SHP77 (cell line): ENCODE data around the gene SPACA7.
A peak's percentile ranks its signal among the peaks of the same experiment; 100 is the strongest.

Experiments
- DNase-seq, 2 experiments: peaks; one replicate each; lab custom pipeline; 2025; lab: John Stamatoyannopoulos, UW

SPACA7 gene

DNA sequence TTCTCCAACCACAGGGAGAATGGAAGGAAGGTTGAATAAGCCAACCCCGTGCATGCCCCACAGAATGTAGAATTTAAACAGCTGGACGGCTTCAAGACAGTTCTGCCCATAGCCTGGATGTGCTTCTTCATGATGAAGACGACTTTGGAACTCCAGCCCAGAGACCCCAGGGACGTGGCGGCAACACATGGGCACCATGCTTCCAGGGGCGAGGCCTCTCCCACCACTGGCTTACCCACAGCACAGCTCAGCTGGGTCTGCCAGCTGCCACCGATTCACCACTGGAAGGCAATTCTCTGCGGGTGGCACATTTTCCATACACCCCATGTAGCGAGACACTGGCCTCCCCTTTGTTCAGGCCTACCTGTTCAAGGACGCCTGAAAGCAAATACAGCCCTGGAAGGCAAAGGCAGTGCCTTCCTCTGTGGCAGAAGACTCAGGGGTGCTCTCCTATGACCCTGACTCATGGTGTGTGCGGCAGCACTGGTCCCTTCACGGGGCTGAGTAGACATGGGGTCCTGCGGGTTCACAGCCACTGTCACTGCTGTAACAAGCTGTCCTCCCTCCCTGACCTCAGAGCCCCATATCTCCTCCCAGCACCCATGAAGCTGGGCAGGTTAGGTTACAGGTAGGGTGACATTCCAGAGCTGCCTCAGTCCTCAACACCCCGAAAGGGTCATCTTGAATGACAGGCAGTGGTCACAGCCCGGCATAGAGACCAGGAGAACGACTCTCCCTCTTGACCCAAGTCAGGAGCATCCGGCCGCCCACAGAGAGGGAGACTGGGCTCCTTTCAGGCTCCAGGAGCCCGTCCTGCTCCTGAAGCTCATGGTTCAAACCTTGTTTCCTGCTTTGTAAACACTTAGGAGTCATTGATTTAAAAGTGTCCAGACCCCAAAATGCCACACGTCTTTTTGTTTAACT lies 72.7 kb downstream of the SPACA7 start:
- no peak for DNase-seq

- DNase-seq: no peak
Observed at GRCh38 chr13:112449545-112449930, 73.4 kb downstream of the SPACA7 start.

- peak; percentile 12 for DNase-seq
Observed at GRCh38 chr13:112450118-112450903, 74.2 kb downstream of the SPACA7 start.

- DNase-seq: peak; percentile 83 to 86
Observed at GRCh38 chr13:112450904-112451240, 74.7 kb downstream of the SPACA7 start.

- DNase-seq: peak in 1 of 2 experiments; percentile 25
Observed at GRCh38 chr13:112451512-112452379, 75.6 kb downstream of the SPACA7 start.

DNA sequence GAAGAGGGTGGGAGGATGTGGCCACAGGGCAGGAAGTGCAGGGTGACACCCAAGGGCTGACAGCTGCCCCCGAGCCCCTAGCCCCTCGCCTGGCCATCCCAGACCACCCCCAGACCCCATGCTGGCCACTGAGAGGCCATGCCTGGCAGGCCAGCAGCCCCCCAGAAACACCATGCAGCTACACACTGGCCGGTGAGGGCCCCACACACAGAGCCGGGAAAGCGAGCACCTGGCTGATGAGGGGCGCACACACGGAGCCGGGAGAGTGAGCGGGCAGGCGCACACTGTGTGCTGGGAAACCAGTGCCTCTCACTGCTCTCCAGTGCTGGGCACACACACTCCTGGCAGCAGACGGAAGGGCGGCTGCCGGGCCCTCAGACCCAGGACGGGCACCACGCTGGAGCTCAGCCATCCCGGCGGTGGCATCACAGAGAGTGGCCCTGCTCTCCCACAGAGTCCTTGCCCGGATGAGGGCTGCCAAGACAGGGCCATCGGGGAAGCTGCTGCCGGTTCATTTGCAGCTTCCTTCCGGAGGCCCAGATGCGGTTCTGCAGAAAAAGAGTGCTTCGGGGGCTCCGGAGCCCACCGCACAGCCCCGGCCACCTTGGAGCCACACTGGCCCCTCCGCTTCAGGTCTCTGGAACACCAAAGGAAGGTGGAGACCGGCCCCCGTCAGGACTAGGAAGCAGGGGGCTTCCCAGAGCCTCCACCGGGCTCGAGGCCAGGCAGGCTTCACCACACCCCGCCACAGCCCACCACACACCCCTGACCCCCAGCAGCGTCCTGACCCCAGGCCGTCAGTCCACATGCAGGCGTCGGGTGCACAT lies 76.4 kb downstream of the SPACA7 start:
- peak in 1 of 2 experiments; percentile 53 for DNase-seq

DNA sequence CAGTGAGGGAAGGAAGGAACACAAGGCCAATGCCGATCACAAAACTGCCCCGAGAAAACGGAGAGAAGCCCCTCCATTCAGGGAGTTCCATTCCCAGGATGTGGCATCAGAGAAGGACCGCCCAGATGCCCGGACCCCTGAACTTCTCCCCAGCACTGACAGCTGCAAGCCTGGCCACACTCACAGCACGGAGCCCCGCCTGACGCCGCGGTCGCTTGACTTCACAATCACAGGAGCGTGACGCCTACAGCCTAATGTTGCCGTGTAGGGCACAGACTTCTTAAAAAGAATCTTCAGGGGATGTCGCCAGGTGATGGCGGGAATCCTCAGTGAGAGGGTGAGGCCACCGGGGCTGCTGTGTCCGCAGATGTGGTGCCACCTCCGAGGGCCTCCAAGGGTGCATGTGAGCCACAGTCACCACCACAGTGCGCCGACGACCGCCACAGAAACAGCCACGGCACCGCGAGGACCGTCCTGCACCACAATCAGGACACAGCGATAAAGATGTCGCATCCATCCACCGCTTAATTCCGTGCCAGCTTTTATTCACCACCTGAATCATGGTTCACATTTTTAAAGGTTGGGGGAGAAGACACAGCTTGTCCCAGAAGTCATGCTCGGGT lies 77.2 kb downstream of the SPACA7 start:
- DNase-seq: no peak

DNA sequence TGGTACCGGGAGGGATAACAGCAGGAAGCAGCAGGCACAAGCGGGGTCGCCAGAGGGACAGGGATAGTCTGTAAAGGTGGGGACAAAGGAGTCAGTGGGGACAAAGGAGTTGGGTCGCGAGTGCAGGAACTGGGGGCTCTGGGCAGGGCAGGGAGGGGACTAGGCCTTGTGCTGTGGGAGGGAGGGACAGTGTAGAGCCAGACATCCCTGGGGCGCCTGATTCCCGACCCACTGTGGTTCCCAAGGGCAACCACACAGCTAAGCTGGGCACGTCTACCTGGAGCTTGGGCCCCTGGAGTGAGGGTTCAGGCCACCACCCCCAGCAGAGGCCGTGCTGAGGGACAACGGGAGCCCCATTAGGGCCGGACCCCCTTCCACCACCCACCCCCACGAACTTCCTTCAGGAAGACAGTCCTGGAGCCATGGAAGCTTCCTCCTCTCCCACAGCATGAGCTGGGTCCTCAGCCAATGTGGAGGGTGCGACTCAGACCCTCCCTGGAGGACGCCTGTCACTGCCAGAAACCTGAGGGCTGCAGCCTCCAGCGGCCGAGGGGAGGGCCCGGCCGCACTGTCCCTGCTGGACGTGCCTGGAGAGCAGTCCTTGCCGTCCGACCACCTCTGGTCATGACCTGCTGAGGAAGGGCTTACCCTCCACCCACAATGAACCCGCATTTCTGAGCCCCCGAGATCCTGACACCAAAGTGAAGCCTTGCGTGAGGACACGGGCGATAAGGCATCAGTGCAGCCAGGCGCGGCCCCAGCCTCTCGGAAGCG lies 77.9 kb downstream of the SPACA7 start:
- no peak for DNase-seq

DNA sequence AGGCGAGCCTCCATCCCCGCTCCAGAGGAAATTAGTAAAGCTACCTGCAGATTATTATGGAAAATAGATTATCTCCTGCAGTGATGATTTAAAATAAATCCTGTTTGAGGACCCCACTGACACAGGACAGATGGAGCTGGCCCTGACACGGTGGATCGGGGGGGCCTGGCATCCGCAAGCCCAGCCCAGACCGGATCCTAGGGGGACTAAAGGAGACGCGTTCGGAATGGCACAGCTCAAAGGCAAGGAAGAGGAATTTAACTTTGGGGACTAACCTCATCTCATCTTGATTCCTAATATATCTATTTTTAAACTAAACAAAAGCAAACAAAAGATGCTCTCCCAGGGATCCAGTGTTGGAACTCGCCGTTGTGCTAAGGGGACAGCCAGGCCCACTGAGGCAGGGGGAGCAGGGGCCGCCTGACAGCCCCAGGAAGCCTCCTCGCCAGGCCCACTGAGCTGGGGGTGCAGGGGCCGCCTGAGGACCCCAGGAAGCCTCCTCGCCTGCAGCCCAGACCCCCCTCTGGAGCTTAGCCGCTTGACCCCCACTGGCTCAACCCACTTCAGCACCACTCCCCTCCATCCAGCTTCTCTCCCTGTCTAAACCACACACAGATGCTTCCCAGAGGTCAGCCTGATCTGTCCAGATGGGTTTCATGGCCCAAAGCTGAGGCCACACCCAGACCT lies 78.6 kb downstream of the SPACA7 start:
- DNase-seq: no peak

DNA sequence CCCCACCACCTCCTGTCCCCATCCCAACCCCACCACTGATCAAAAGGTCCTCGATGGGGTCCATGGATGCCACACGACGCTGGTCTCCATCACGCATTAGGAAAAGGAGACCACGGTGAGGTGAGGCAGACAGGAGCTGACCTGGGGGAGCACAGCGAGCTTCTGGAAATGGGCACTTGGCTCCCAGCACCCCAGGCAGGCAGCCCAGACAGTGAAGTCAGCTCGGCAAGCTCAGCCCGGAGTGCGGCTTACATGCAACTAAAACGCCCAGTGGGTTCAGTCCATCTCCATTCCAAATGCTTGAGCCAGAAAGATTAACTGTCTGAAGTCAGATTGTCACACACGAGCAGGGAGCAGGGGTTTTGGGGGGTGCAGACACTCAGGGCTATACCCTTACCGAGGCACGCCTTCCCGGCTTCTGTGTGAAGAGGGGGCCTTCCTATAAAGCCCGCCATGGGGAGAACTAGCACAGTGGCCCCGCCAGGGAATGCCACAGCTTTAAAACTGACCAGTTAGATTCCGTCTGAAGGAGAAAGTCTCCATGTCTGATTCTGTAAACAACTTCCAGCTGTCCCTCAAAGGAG lies 79.4 kb downstream of the SPACA7 start:
- no peak for DNase-seq

- DNase-seq: no peak
Observed at GRCh38 chr13:112456138-112457056, 80.2 kb downstream of the SPACA7 start.

DNA sequence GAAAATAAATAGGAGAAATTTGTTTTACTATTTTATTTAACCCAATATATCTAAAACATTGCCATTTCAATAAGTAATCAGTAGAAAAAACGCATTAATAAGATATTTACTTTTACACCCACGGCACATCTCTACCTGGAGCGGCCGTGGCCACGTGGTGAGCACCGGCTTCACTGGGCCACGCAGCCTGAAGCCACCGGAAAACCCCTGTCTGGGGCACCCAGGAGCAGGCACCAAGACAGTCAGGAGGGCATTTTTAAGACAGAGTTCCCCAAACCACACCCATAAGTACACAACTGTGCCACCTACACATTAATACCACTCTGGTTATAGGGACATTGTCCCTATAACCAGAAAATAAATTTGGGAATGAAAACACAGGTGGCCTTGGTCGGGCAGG lies 80.9 kb downstream of the SPACA7 start:
- no peak for DNase-seq

DNA sequence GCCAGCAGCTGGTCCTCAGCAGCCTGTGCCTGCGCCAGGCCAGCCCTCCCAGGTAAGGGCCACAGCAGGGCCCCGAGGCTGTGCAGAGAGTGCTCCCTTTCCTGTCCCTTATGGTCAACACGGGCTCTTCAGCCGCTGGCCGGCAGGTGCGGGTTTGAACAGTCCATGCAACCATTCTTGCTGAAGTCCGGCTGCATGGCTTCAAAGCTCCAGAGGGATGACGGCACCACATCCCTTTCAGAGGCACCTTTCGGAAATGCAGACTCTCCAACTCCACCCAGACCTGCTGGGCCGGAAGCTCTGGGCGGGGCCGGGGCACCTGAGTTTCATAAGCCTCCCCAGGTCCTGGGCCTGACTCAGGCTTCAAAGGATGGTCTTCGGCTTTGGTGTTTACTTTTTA lies 81.3 kb downstream of the SPACA7 start:
- peak; percentile 47 to 55 for DNase-seq

DNA sequence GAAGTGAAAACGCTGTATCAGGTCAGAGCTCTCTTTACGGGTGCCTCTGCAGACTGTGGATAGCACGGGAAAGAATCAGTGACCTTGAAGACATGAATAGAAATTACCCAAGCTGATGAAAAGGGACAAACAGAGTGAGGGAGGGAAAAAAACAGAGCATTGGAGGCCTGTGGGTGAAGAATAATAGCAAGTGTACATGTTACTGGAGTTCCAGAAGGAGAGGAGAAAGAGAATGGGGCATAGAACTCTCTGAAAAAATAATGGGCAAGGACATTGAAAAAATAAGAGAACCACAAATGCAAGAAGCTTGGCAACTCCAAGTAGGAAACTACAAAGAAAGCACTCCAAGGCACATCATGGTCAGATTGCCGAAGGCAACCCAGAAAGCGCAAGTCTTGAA lies 86.3 kb downstream of the SPACA7 start:
- DNase-seq: no peak

DNA sequence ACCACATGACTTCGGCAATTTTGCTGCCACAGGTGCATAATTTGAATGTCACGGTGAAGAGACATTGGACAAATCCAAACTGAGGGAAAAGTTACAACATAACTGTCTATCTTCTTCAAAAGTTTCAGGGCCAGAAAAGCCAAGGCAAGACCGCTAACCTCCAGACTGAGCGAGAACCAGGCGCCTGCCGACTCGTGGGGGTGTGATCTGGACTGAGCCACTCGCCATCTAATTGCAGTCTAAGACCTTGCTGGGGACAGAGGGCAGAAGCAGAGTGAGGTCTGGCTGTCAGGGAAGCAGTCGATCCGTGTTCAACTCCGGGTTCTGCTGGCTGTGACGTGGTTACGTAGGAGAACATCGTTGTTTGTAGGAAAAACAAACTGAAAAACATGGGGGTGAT lies 88.6 kb downstream of the SPACA7 start:
- DNase-seq: no peak

- no peak for DNase-seq
Observed at GRCh38 chr13:112465251-112466131, 89.3 kb downstream of the SPACA7 start.
